Measurements from ENCODE around the gene TTLL11.

- TF ChIP-seq EZH2 (IDR thresholded peaks at IDR 0.05; ENCODE audit: insufficient read depth, poor library complexity, severe bottlenecking), result no peak
- no peak for TF ChIP-seq EZH2phosphoT487 (IDR thresholded peaks at IDR 0.05; ENCODE audit: insufficient read depth, low read depth)
Measured at GRCh38 chr9:121798941-121799340, 294.2 kb downstream of the TTLL11 start.
